ENCODE results near the gene SFT2D1. TPM values are rescaled to one million over a fixed set of nuclear protein-coding genes. Genes with fewer than 3 reads are reported as not detected.

The SFT2D1 gene
- total RNA-seq, 4 donors from 2014 or later: 21.4 to 32.2 (median 26.1) TPM

GRCh38 chr6:166284640-166285039 lies 57.7 kb downstream of the SFT2D1 start:
- no peaks in the 10 kb centered on the region for H3K4me1 ChIP-seq
- H3K9me3 ChIP-seq: no peaks in the 10 kb centered on the region
- no peaks in the 10 kb centered on the region for H3K36me3 ChIP-seq
- TF ChIP-seq EP300 (IDR thresholded peaks at IDR 0.05): no peak
- TF ChIP-seq POLR2AphosphoS5 (IDR thresholded peaks at IDR 0.05): no peak
- TF ChIP-seq, protein P1, sequence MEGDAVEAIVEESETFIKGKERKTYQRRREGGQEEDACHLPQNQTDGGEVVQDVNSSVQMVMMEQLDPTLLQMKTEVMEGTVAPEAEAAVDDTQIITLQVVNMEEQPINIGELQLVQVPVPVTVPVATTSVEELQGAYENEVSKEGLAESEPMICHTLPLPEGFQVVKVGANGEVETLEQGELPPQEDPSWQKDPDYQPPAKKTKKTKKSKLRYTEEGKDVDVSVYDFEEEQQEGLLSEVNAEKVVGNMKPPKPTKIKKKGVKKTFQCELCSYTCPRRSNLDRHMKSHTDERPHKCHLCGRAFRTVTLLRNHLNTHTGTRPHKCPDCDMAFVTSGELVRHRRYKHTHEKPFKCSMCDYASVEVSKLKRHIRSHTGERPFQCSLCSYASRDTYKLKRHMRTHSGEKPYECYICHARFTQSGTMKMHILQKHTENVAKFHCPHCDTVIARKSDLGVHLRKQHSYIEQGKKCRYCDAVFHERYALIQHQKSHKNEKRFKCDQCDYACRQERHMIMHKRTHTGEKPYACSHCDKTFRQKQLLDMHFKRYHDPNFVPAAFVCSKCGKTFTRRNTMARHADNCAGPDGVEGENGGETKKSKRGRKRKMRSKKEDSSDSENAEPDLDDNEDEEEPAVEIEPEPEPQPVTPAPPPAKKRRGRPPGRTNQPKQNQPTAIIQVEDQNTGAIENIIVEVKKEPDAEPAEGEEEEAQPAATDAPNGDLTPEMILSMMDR (IDR thresholded peaks at IDR 0.05): no peak
- no peak for TF ChIP-seq POLR2A (IDR thresholded peaks at IDR 0.05)
- H3K27ac ChIP-seq: no peak overlapping the region
- ATAC-seq: no peak
- WGBS, 2 donors (ENCODE audit: low coverage in 1 of 2): 80 to 90% methylated on average over 1 to 6 of the region's 6 CpGs
- H3K4me3 ChIP-seq: no peak overlapping the region
- H3K27me3 ChIP-seq: peaks cover 31% of the 10 kb centered on the region

- no peak for ATAC-seq
- TF ChIP-seq, protein P1 (IDR thresholded peaks at IDR 0.05): no peak
- no peak for TF ChIP-seq POLR2A (IDR thresholded peaks at IDR 0.05)
- no peak for TF ChIP-seq POLR2AphosphoS5 (IDR thresholded peaks at IDR 0.05)
- no peak for TF ChIP-seq EP300 (IDR thresholded peaks at IDR 0.05)
- 57 to 58% methylated on average over 8 to 11 of the region's 11 CpGs for WGBS, 2 donors (ENCODE audit: low coverage in 1 of 2)
Observed at GRCh38 chr6:166282394-166283032, 59.8 kb downstream of the SFT2D1 start.

GRCh38 chr6:166281104-166281503 lies 61.2 kb downstream of the SFT2D1 start:
- no peak for TF ChIP-seq EP300 (IDR thresholded peaks at IDR 0.05)
- TF ChIP-seq POLR2AphosphoS5 (IDR thresholded peaks at IDR 0.05): no peak
- TF ChIP-seq, protein P1 (IDR thresholded peaks at IDR 0.05): no peak
- TF ChIP-seq POLR2A (IDR thresholded peaks at IDR 0.05): no peak
- Histone ChIP-seq H3K4me1 (peaks cover 0 to 12% (median 0%) of the 10 kb centered on the region in 3 donors), H3K27ac (no peak overlapping the region), H3K36me3 (no peaks in the 10 kb centered on the region), H3K27me3 (peaks cover 29% of the 10 kb centered on the region), H3K9me3 (no peaks in the 10 kb centered on the region), H3K4me3 (no peak overlapping the region)
- ATAC-seq: no peak
- 82 to 83% methylated on average over 3 to 4 of the region's 9 CpGs for WGBS, 2 donors (ENCODE audit: low coverage in 1 of 2)

More at GRCh38 chr6:166282394-166283032, 59.8 kb downstream of the SFT2D1 start:
- Histone ChIP-seq H3K36me3 (no peaks in the 10 kb centered on the region), H3K4me3 (no peak overlapping the region), H3K9me3 (no peaks in the 10 kb centered on the region), H3K27me3 (peaks cover 29% of the 10 kb centered on the region), H3K27ac (no peak overlapping the region), H3K4me1 (peaks cover 0 to 1% (median 0%) of the 10 kb centered on the region in 3 donors)

- 100% methylated on average over 1 of the region's 1 CpG for WGBS, 2 donors (ENCODE audit: low coverage in 1 of 2)
- no peak for ATAC-seq
- peaks cover 0 to 19% (median 0%) of the 10 kb centered on the region in 3 donors for H3K4me1 ChIP-seq
- H3K9me3 ChIP-seq: no peaks in the 10 kb centered on the region
- no peak overlapping the region for H3K4me3 ChIP-seq
- H3K27me3 ChIP-seq: peaks cover 38% of the 10 kb centered on the region
- H3K27ac ChIP-seq: no peak overlapping the region
- TF ChIP-seq EP300 (IDR thresholded peaks at IDR 0.05) (no peak), POLR2A (IDR thresholded peaks at IDR 0.05) (no peak), POLR2AphosphoS5 (IDR thresholded peaks at IDR 0.05) (no peak)
- TF ChIP-seq, protein P1 (IDR thresholded peaks at IDR 0.05): no peak
- H3K36me3 ChIP-seq: no peaks in the 10 kb centered on the region
Observed at GRCh38 chr6:166279393-166279679, 63.0 kb downstream of the SFT2D1 start.
